Small intestine (tissue), 7 donors: Measurements from ENCODE around the gene C6. TPM values are rescaled to one million over a fixed set of nuclear protein-coding genes. Genes with fewer than 3 reads are reported as not detected.

Experiments used
- DNase-seq, 2 donors: peaks; one replicate each; pipeline versions ENCODE4 v3.0.0 to v3.0.0-alpha.2; 2013
- FAIRE-seq: peaks from 2 replicates; lab custom pipeline; 2012; peaks lifted over from hg19 to GRCh38; lab: Jason Lieb, UNC
- H3K27ac ChIP-seq, 3 donors: one replicate each; pipeline ENCODE4 v1.5.1; 2013; ENCODE audit warnings: low read length in 2 of 3, mild to moderate bottlenecking in 2 of 3, control low read depth in 1 of 3, inconsistent platforms in 1 of 3, low read depth in 1 of 3, moderate library complexity in 1 of 3
- H3K27me3 ChIP-seq, 3 donors: one replicate each; pipeline ENCODE4 v1.6.1; 2013; ENCODE audit warnings: low read length in 3 of 3, inconsistent platforms in 1 of 3; ENCODE audit not compliant: control insufficient read depth in 3 of 3, insufficient read depth in 3 of 3
- H3K36me3 ChIP-seq, 3 donors: one replicate each; pipeline ENCODE4 v1.6.1; 2013; ENCODE audit warnings: low read length in 3 of 3, inconsistent platforms in 1 of 3, low read depth in 1 of 3, mild to moderate bottlenecking in 1 of 3, moderate library complexity in 1 of 3; ENCODE audit not compliant: control insufficient read depth in 3 of 3, insufficient read depth in 2 of 3
- H3K4me1 ChIP-seq, 3 donors: one replicate each; pipeline ENCODE4 v1.6.1; 2013; ENCODE audit warnings: low read length in 2 of 3, inconsistent platforms in 1 of 3, low read depth in 1 of 3, mild to moderate bottlenecking in 1 of 3, moderate library complexity in 1 of 3; ENCODE audit not compliant: control insufficient read depth in 3 of 3, insufficient read depth in 2 of 3
- H3K4me3 ChIP-seq, 3 donors: one replicate each; pipeline ENCODE4 v1.5.1; 2013; ENCODE audit warnings: low read length in 3 of 3, control low read depth in 1 of 3, inconsistent platforms in 1 of 3, low read depth in 1 of 3, mild to moderate bottlenecking in 1 of 3, moderate library complexity in 1 of 3
- H3K9me3 ChIP-seq, 2 donors: one replicate each; pipeline ENCODE4 v1.6.1; 2013; ENCODE audit warnings: low read depth in 1 of 2, low read length in 1 of 2; ENCODE audit not compliant: control insufficient read depth in 2 of 2, insufficient read depth in 1 of 2
- WGBS, 3 donors: extraction: QIAGEN DNeasy Blood & Tissue Kit; methylation state at CpG; one replicate each; pipeline ENCODE4 v1.1.7; 2013; 5-methylcytosine and 5-hydroxymethylcytosine counted together
- polyA plus RNA-seq, 4 donors: library from polyadenylated mRNA; stranded (reverse) in 3 of 4; unstranded in 1 of 4; fragments of 200-250 nt in 3 of 4; fragments of 120-200 nt in 1 of 4; gene quantifications; one replicate each; pipeline versions ENCODE4 v1.2.1 to v1.2.3, GENCODE V29; 2013
- donor health status: healthy with polysubstance abuse.
- donor health status: control.
- donor health status: control.
- donor health status: Bipolar disorder and iron deficiency.
- donor health status: healthy.

The C6 gene
- polyA plus RNA-seq, 4 donors, result 0.27 to 122 (median 0.71) TPM

- H3K4me1 ChIP-seq, result no peaks in the 10 kb centered on the region
- H3K36me3 ChIP-seq, result peaks cover 0 to 13% (median 0%) of the 10 kb centered on the region in 3 donors
- 78 to 100% (median 92%) methylated on average over 1 of the region's 1 CpG for WGBS, 3 donors
- FAIRE-seq, result no peak
- H3K27me3 ChIP-seq, result no peaks in the 10 kb centered on the region
- H3K9me3 ChIP-seq, result no peaks in the 10 kb centered on the region
- no peak for DNase-seq
- H3K4me3 ChIP-seq, result no peak overlapping the region
- H3K27ac ChIP-seq, result no peak overlapping the region
Measured at GRCh38 chr5:41148448-41148847, 64.9 kb downstream of the C6 start.

- Histone ChIP-seq H3K27ac (no peak overlapping the region), H3K36me3 (peaks cover 0 to 6% (median 0%) of the 10 kb centered on the region in 3 donors), H3K4me3 (no peak overlapping the region), H3K27me3 (no peaks in the 10 kb centered on the region), H3K9me3 (no peaks in the 10 kb centered on the region), H3K4me1 (no peaks in the 10 kb centered on the region)
- DNase-seq (no peak), FAIRE-seq (no peak)
- 88 to 96% (median 94%) methylated on average over 5 of the region's 5 CpGs for WGBS, 3 donors
Measured at GRCh38 chr5:41145306-41145705, 68.0 kb downstream of the C6 start.

GRCh38 chr5:41143131-41143901, 70.0 kb downstream of the C6 start:
- H3K27me3 ChIP-seq, result no peaks in the 10 kb centered on the region
- DNase-seq, result no peak
- H3K27ac ChIP-seq, result no peak overlapping the region
- no peak for FAIRE-seq
- H3K36me3 ChIP-seq, result peaks cover 0 to under 1% (median 0%) of the 10 kb centered on the region in 3 donors
- H3K9me3 ChIP-seq, result peaks cover 0 to 5% of the 10 kb centered on the region in 2 donors
- H3K4me3 ChIP-seq, result no peak overlapping the region
- no peaks in the 10 kb centered on the region for H3K4me1 ChIP-seq
- WGBS, 3 donors, result 70 to 84% (median 74%) methylated on average over 3 of the region's 3 CpGs

GRCh38 chr5:41127967-41128690, 85.2 kb downstream of the C6 start:
- 9 to 19% (median 15%) methylated on average over 1 of the region's 1 CpG for WGBS, 3 donors
- H3K27ac ChIP-seq, result no peak overlapping the region
- H3K9me3 ChIP-seq, result no peaks in the 10 kb centered on the region
- H3K4me3 ChIP-seq, result no peak overlapping the region
- H3K27me3 ChIP-seq, result no peaks in the 10 kb centered on the region
- peak in 1 of 2 donors; percentile 6 for DNase-seq
- H3K36me3 ChIP-seq, result no peaks in the 10 kb centered on the region
- no peaks in the 10 kb centered on the region for H3K4me1 ChIP-seq
- no peak for FAIRE-seq

- Histone ChIP-seq H3K9me3 (no peaks in the 10 kb centered on the region), H3K27me3 (no peaks in the 10 kb centered on the region), H3K27ac (no peak overlapping the region), H3K36me3 (no peaks in the 10 kb centered on the region), H3K4me1 (no peaks in the 10 kb centered on the region), H3K4me3 (no peak overlapping the region)
- 87 to 94% (median 93%) methylated on average over 7 of the region's 7 CpGs for WGBS, 3 donors
- DNase-seq, result no peak
- FAIRE-seq, result no peak
Measured at GRCh38 chr5:41122459-41122858, 90.9 kb downstream of the C6 start.

- 84 to 94% (median 90%) methylated on average over 8 of the region's 8 CpGs for WGBS, 3 donors
- H3K4me1 ChIP-seq, result no peaks in the 10 kb centered on the region
- no peaks in the 10 kb centered on the region for H3K9me3 ChIP-seq
- H3K36me3 ChIP-seq, result no peaks in the 10 kb centered on the region
- FAIRE-seq (no peak), DNase-seq (no peak)
- H3K27me3 ChIP-seq, result no peaks in the 10 kb centered on the region
- H3K27ac ChIP-seq, result no peak overlapping the region
- no peak overlapping the region for H3K4me3 ChIP-seq
Measured at GRCh38 chr5:41120600-41120999, 92.7 kb downstream of the C6 start.

GRCh38 chr5:41118177-41118576, 95.2 kb downstream of the C6 start:
- Histone ChIP-seq H3K36me3 (no peaks in the 10 kb centered on the region), H3K27me3 (no peaks in the 10 kb centered on the region), H3K9me3 (no peaks in the 10 kb centered on the region), H3K4me3 (no peak overlapping the region), H3K27ac (no peak overlapping the region), H3K4me1 (no peaks in the 10 kb centered on the region)
- WGBS, 3 donors, result 88 to 96% (median 93%) methylated on average over 3 of the region's 3 CpGs
- DNase-seq, result no peak
- FAIRE-seq, result no peak

- Histone ChIP-seq H3K9me3 (no peaks in the 10 kb centered on the region), H3K27me3 (no peaks in the 10 kb centered on the region), H3K36me3 (no peaks in the 10 kb centered on the region), H3K4me3 (no peak overlapping the region), H3K27ac (no peak overlapping the region), H3K4me1 (no peaks in the 10 kb centered on the region)
- FAIRE-seq (no peak), DNase-seq (no peak)
- 79 to 87% (median 85%) methylated on average over 2 of the region's 2 CpGs for WGBS, 3 donors
Measured at GRCh38 chr5:41115281-41115680, 98.1 kb downstream of the C6 start.
